ENCODE data around the gene ADO.

Gene ADO

GRCh38 chr10:62813981-62814380 lies 9.5 kb downstream of the ADO start:
- DNase-seq, result no peak
- Histone ChIP-seq H3K9me3 (ENCODE audit: control extremely low read depth in 1 of 5, control insufficient read depth in 4 of 5, insufficient read depth in 2 of 5, low read depth in 1 of 5, low read length in 4 of 5) (no peaks in the 10 kb centered on the region), H3K4me3 (ENCODE audit: control insufficient read depth in 1 of 7, extremely low read depth in 1 of 7, insufficient read depth in 4 of 7, low read depth in 2 of 7, low read length in 6 of 7) (no peak overlapping the region), H3K4me1 (ENCODE audit: control extremely low read depth in 1 of 4, control insufficient read depth in 4 of 4, insufficient read depth in 4 of 4, low read length in 3 of 4) (peaks cover 0 to 39% (median 36%) of the 10 kb centered on the region in 4 experiments), H3K27ac (ENCODE audit: insufficient read depth in 1 of 2, low read depth in 1 of 2, low read length in 2 of 2, poor library complexity in 1 of 2, severe bottlenecking in 2 of 2) (no peak overlapping the region), H3K36me3 (ENCODE audit: control insufficient read depth in 4 of 4, insufficient read depth in 4 of 4, low read length in 3 of 4) (peaks cover 0 to under 1% (median 0%) of the 10 kb centered on the region in 4 experiments), H3K27me3 (replicated peaks in 2 of 5; ENCODE audit: control insufficient read depth in 4 of 5, insufficient read depth in 5 of 5, low read length in 4 of 5) (peaks cover 0 to 46% (median 27%) of the 10 kb centered on the region in 5 experiments)
- POLR2A ChIA-PET, result no interaction called here
- CTCF ChIA-PET, result interaction anchor here (1.0 to 1.5 kb wide), 2 partner anchors 9 to 343 kb away, joined by 3 to 4 read pairs; no protein-coding TSS in a partner anchor
- 97% methylated on average over 5 of the region's 5 CpGs for WGBS (ENCODE audit: insufficient coverage)

GRCh38 chr10:62814756-62815380 lies 10.3 kb downstream of the ADO start:
- Histone ChIP-seq H3K36me3 (ENCODE audit: control insufficient read depth in 4 of 4, insufficient read depth in 4 of 4, low read length in 3 of 4) (no peaks in the 10 kb centered on the region), H3K27me3 (replicated peaks in 2 of 5; ENCODE audit: control insufficient read depth in 4 of 5, insufficient read depth in 5 of 5, low read length in 4 of 5) (peaks cover 0 to 55% (median 34%) of the 10 kb centered on the region in 5 experiments), H3K27ac (ENCODE audit: insufficient read depth in 1 of 2, low read depth in 1 of 2, low read length in 2 of 2, poor library complexity in 1 of 2, severe bottlenecking in 2 of 2) (no peak overlapping the region), H3K4me3 (ENCODE audit: control insufficient read depth in 1 of 7, extremely low read depth in 1 of 7, insufficient read depth in 4 of 7, low read depth in 2 of 7, low read length in 6 of 7) (peak overlapping the region in 6 of 7 experiments; percentile 65 to 91 (median 84)), H3K9me3 (ENCODE audit: control extremely low read depth in 1 of 5, control insufficient read depth in 4 of 5, insufficient read depth in 2 of 5, low read depth in 1 of 5, low read length in 4 of 5) (no peaks in the 10 kb centered on the region), H3K4me1 (ENCODE audit: control extremely low read depth in 1 of 4, control insufficient read depth in 4 of 4, insufficient read depth in 4 of 4, low read length in 3 of 4) (peaks cover 0 to 41% (median 39%) of the 10 kb centered on the region in 4 experiments)
- ChIA-PET POLR2A (no interaction called here), CTCF (interaction anchor here (1.0 to 4.1 kb wide), 4 partner anchors 9 to 342 kb away, joined by 3 to 32 read pairs (median 4); partner anchors contain the start of gene ADO)
- WGBS (ENCODE audit: insufficient coverage), result 6% methylated on average over 31 of the region's 54 CpGs
- no peak for DNase-seq

DNA sequence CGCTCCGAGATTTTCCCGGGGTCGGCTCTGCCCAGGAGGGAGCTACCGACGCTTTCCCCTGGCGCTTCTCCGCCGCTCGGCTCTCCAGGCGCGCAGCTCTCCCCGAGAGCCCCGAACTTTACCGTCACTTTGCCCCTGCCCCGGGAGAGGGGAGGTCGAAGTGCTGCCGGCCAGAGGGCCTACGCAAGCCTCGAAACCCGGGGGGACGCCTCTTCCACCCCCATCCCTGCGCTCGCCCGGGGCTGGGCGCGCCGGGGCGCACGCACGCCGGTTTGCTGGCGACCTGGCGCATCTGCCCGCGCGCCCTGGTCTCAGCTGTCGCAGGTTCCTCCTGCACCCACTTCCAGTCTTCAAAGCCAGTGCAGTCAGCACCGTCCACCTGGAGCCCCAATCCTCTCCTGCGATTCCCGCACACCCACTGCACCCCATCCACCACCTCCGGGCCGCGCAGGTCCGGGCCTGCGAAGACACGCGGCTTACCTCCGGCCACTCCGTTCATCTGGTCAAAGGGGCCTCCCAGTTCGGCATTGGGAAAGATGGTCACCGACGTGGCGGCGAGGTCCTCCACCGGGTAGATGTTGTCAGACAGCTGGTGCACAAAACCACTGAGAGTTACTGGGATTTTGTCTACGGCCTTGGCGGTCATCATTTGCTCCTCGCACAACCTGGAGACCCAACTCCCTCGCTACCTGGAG lies 11.0 kb downstream of the ADO start:
- WGBS (ENCODE audit: insufficient coverage), result under 1% methylated on average over 49 of the region's 60 CpGs

DNA sequence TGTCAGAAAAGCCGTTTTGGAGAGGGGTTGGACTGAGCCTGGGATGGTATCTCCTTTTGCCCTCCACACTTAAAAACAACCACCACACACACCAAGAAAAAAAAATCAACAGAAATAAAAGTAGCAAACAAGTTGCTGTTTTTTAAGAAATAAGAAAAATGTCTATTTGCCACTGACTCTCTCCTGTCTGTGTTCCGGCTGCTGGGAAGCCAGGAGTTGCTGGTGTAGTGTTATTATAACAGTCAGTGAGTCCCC lies 11.5 kb downstream of the ADO start:
- Histone ChIP-seq H3K9me3 (ENCODE audit: control extremely low read depth in 1 of 5, control insufficient read depth in 4 of 5, insufficient read depth in 2 of 5, low read depth in 1 of 5, low read length in 4 of 5) (no peaks in the 10 kb centered on the region), H3K4me1 (ENCODE audit: control extremely low read depth in 1 of 4, control insufficient read depth in 4 of 4, insufficient read depth in 4 of 4, low read length in 3 of 4) (peaks cover 0 to 41% (median 39%) of the 10 kb centered on the region in 4 experiments), H3K27ac (ENCODE audit: insufficient read depth in 1 of 2, low read depth in 1 of 2, low read length in 2 of 2, poor library complexity in 1 of 2, severe bottlenecking in 2 of 2) (peak overlapping the region in 1 of 2 experiments; percentile 66), H3K4me3 (ENCODE audit: control insufficient read depth in 1 of 7, extremely low read depth in 1 of 7, insufficient read depth in 4 of 7, low read depth in 2 of 7, low read length in 6 of 7) (peak overlapping the region; percentile 65 to 91 (median 83)), H3K27me3 (replicated peaks in 2 of 5; ENCODE audit: control insufficient read depth in 4 of 5, insufficient read depth in 5 of 5, low read length in 4 of 5) (peaks cover 3 to 67% (median 37%) of the 10 kb centered on the region in 5 experiments), H3K36me3 (ENCODE audit: control insufficient read depth in 4 of 4, insufficient read depth in 4 of 4, low read length in 3 of 4) (no peaks in the 10 kb centered on the region)
- POLR2A ChIA-PET, result interaction anchor here (0.6 to 1.1 kb wide), 2 partner anchors 44 to 917 kb away, joined by 3 to 5 read pairs; no protein-coding TSS in a partner anchor
- no peak for DNase-seq
- CTCF ChIA-PET, result interaction anchor here (1.2 to 6.6 kb wide), 4 partner anchors 10 to 206 kb away, joined by 3 to 68 read pairs (median 20); partner anchors contain the start of gene ADO
- 0% methylated on average over 2 of the region's 2 CpGs for WGBS (ENCODE audit: insufficient coverage)

More for the DNA sequence above, 11.0 kb downstream of the ADO start:
- Histone ChIP-seq H3K36me3 (ENCODE audit: control insufficient read depth in 4 of 4, insufficient read depth in 4 of 4, low read length in 3 of 4) (no peaks in the 10 kb centered on the region), H3K4me3 (ENCODE audit: control insufficient read depth in 1 of 7, extremely low read depth in 1 of 7, insufficient read depth in 4 of 7, low read depth in 2 of 7, low read length in 6 of 7) (peak overlapping the region in 6 of 7 experiments; percentile 65 to 91 (median 84)), H3K9me3 (ENCODE audit: control extremely low read depth in 1 of 5, control insufficient read depth in 4 of 5, insufficient read depth in 2 of 5, low read depth in 1 of 5, low read length in 4 of 5) (no peaks in the 10 kb centered on the region), H3K27ac (ENCODE audit: insufficient read depth in 1 of 2, low read depth in 1 of 2, low read length in 2 of 2, poor library complexity in 1 of 2, severe bottlenecking in 2 of 2) (no peak overlapping the region), H3K27me3 (replicated peaks in 2 of 5; ENCODE audit: control insufficient read depth in 4 of 5, insufficient read depth in 5 of 5, low read length in 4 of 5) (peaks cover 2 to 62% (median 37%) of the 10 kb centered on the region in 5 experiments), H3K4me1 (ENCODE audit: control extremely low read depth in 1 of 4, control insufficient read depth in 4 of 4, insufficient read depth in 4 of 4, low read length in 3 of 4) (peaks cover 0 to 41% (median 39%) of the 10 kb centered on the region in 4 experiments)
- POLR2A ChIA-PET, result interaction anchor here (0.6 kb wide), 1 partner anchor 916 kb away, joined by 3 read pairs; no protein-coding TSS in a partner anchor
- peak; percentile 7 to 48 (median 27) for DNase-seq
- CTCF ChIA-PET, result interaction anchor here (1.2 to 6.6 kb wide), 4 partner anchors 10 to 205 kb away, joined by 3 to 68 read pairs (median 20); partner anchors contain the start of gene ADO

DNA sequence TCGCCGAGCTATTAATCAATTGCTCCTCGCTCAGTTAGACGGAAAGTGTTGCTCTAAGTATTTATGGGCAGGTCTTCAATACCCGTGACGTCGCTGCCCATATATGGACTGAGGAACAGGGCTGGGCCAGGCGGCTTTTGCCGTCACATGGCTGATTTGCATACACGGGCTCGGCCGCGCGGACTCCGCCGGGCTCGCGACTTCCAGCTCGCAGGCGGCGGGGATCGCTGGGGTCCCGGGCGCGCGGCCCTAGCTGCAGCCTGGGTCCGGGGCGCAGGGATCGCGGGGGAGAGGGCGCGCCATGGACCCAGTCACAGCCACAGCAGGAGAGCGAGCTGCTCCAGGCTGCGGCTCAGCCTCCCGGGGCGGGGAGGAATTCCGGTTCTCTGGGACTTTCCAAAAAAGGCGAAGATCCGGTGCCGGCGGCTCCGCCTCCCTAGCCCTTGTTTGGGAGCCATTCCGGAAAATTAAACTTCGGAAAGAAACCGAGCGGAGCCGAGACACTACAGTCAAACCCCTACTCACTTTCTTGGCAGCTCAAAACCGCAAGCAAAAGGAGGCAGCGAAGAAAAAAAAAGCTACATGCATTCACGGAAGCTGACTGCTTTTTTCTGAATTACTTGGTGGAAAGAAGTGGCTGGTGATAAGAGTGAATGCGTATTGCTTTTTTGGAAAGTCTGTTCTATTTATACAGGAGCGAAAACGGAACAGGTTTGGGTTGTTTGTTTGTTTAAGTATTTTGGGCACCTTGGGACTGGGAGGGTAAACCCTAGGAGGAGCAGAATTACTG lies 12.0 kb downstream of the ADO start, which contains the start of gene EGR2:
Gene EGR2 (minus strand): TSS at position 36 of the 790 bp plus-strand sequence. CDS start 337 bp downstream, outside the sequence.
- peak; percentile 97 to 99 (median 99) for DNase-seq
- Histone ChIP-seq H3K4me1 (ENCODE audit: control extremely low read depth in 1 of 4, control insufficient read depth in 4 of 4, insufficient read depth in 4 of 4, low read length in 3 of 4) (peaks cover 0 to 41% (median 39%) of the 10 kb centered on the region in 4 experiments), H3K9me3 (ENCODE audit: control extremely low read depth in 1 of 5, control insufficient read depth in 4 of 5, insufficient read depth in 2 of 5, low read depth in 1 of 5, low read length in 4 of 5) (no peaks in the 10 kb centered on the region), H3K27ac (ENCODE audit: insufficient read depth in 1 of 2, low read depth in 1 of 2, low read length in 2 of 2, poor library complexity in 1 of 2, severe bottlenecking in 2 of 2) (peak within 1 kb of the TSS in 1 of 2 experiments; percentile 66), H3K36me3 (ENCODE audit: control insufficient read depth in 4 of 4, insufficient read depth in 4 of 4, low read length in 3 of 4) (no peaks in the 10 kb centered on the region), H3K4me3 (ENCODE audit: control insufficient read depth in 1 of 7, extremely low read depth in 1 of 7, insufficient read depth in 4 of 7, low read depth in 2 of 7, low read length in 6 of 7) (peak within 1 kb of the TSS; percentile 65 to 91 (median 83)), H3K27me3 (replicated peaks in 2 of 5; ENCODE audit: control insufficient read depth in 4 of 5, insufficient read depth in 5 of 5, low read length in 4 of 5) (peaks cover 3 to 72% (median 39%) of the 10 kb centered on the region in 5 experiments)
- POLR2A ChIA-PET, result interaction anchor here (0.6 to 1.1 kb wide), 3 partner anchors 12 to 917 kb away, joined by 3 to 5 read pairs (median 3); no protein-coding TSS in a partner anchor
- CTCF ChIA-PET, result interaction anchor here (0.7 to 6.6 kb wide), 10 partner anchors 11 to 350 kb away, joined by 3 to 68 read pairs (median 4); partner anchors contain the start of gene ADO
- WGBS (ENCODE audit: insufficient coverage), result 0% methylated on average over 42 of the region's 53 CpGs

GRCh38 chr10:62817121-62817765 lies 12.7 kb downstream of the ADO start:
- peak; percentile 10 to 31 (median 27) for DNase-seq
- ChIA-PET POLR2A (interaction anchor here (0.7 to 1.1 kb wide), 2 partner anchors 12 to 45 kb away, joined by 3 to 5 read pairs; no protein-coding TSS in a partner anchor), CTCF (interaction anchor here (0.6 to 6.6 kb wide), 17 partner anchors 11 to 349 kb away, joined by 3 to 68 read pairs (median 4); partner anchors contain the start of gene ADO)
- WGBS (ENCODE audit: insufficient coverage), result under 1% methylated on average over 44 of the region's 49 CpGs
- H3K36me3 ChIP-seq (ENCODE audit: control insufficient read depth in 4 of 4, insufficient read depth in 4 of 4, low read length in 3 of 4), result no peaks in the 10 kb centered on the region
- H3K27me3 ChIP-seq (replicated peaks in 2 of 5; ENCODE audit: control insufficient read depth in 4 of 5, insufficient read depth in 5 of 5, low read length in 4 of 5), result peaks cover 3 to 72% (median 39%) of the 10 kb centered on the region in 5 experiments
- H3K4me3 ChIP-seq (ENCODE audit: control insufficient read depth in 1 of 7, extremely low read depth in 1 of 7, insufficient read depth in 4 of 7, low read depth in 2 of 7, low read length in 6 of 7), result peak overlapping the region; percentile 38 to 91 (median 83)
- H3K4me1 ChIP-seq (ENCODE audit: control extremely low read depth in 1 of 4, control insufficient read depth in 4 of 4, insufficient read depth in 4 of 4, low read length in 3 of 4), result peaks cover 0 to 41% (median 39%) of the 10 kb centered on the region in 4 experiments
- H3K27ac ChIP-seq (ENCODE audit: insufficient read depth in 1 of 2, low read depth in 1 of 2, low read length in 2 of 2, poor library complexity in 1 of 2, severe bottlenecking in 2 of 2), result peak overlapping the region in 1 of 2 experiments; percentile 66
- no peaks in the 10 kb centered on the region for H3K9me3 ChIP-seq (ENCODE audit: control extremely low read depth in 1 of 5, control insufficient read depth in 4 of 5, insufficient read depth in 2 of 5, low read depth in 1 of 5, low read length in 4 of 5)
